ENCODE data around the gene BRINP1.

BRINP1 gene

DNA sequence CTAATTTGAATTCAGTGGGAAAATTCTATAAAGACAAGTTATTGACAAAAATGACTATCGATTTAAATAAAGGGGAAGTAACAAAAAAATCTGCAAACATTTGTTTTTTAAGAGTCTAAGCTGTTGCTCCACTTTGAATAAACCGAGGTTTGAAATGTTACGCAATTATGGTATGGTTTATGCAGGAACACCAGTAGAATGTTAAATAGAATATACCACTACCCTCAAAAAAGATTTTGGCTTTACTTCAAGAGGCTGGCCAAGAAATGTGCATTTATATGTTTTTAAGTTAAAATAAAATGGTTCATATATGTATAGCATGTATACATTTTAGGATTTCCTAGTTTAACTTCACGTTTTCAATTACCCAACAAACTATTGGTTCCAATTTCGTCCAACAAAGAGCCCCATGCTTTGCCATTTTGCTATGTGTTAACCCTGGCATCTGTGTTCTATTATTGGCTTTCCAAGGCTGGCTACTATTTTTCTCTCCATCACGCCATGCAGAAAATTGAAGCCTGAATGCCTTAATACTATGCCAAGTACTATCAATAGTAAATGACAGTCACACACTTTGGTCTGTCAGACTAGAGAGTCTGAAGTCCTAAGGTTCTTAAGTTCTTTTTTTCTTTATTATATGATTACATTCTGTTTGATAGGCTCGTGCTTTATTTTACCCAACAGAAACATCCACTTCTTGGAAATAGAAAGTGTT is 171.2 kb downstream of the BRINP1 start:
- H3K27ac ChIP-seq: no peak overlapping the region
- TF ChIP-seq CTCF (conservative IDR thresholded peaks at IDR 0.05): no peak

GRCh38 chr9:119195521-119195920 is 173.7 kb downstream of the BRINP1 start:
- no peak overlapping the region for H3K27ac ChIP-seq
- no peak for TF ChIP-seq CTCF (conservative IDR thresholded peaks at IDR 0.05)

- no peak for TF ChIP-seq CTCF (conservative IDR thresholded peaks at IDR 0.05)
- no peak overlapping the region for H3K27ac ChIP-seq
Observed at GRCh38 chr9:119185298-119185697, 183.9 kb downstream of the BRINP1 start.

DNA sequence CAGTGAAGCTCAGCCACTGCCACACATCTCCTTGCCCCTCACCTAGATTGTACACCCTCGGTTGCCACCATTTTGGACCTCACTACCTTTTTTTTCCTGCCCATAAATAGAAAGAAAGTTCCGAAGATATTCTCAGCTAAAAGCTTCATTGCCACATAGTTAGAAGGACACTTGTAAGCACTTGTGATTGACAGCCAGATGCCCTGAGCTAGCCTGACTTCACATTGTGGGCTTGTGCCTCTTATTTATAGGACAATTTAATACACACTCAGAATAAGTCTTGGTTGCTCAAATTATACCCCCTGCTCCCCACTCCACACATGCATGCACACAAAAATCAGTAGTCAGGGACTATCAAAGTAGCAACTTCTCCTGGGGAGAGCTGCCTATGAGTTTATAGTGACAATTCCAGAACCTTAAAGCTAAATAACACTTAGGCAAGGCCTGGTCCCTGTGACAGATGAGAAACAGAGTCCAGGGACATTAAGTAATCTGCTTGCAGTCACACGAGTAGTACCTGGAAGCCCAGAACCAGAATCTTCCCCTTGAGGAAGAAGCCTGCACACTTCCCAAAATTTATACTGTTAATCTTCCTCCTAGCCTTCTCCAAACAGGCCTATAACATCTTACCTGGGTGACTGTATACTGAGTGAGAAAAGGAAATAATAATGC is 184.8 kb downstream of the BRINP1 start:
- no peak overlapping the region for H3K27ac ChIP-seq
- no peak for TF ChIP-seq CTCF (conservative IDR thresholded peaks at IDR 0.05)

DNA sequence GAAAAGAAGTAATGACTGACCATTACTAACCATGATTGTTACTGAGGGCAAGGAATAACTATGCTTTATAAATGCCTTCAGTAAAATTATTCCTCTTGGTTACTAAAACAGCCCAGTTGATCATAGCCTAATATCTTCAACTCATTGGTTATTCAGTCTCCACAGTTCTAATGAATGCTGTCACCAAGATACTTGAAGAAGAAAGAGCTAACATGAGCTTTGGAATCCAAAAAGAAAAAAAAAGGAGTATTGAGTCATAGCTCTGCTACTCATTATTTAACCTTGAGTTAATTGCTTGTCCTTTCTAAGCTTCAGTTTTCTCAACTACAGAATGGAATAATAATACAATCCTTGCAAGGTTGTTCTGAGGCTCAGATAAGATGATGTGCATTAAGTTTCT is 187.7 kb downstream of the BRINP1 start:
- TF ChIP-seq CTCF (conservative IDR thresholded peaks at IDR 0.05): no peak
- H3K27ac ChIP-seq: no peak overlapping the region

DNA sequence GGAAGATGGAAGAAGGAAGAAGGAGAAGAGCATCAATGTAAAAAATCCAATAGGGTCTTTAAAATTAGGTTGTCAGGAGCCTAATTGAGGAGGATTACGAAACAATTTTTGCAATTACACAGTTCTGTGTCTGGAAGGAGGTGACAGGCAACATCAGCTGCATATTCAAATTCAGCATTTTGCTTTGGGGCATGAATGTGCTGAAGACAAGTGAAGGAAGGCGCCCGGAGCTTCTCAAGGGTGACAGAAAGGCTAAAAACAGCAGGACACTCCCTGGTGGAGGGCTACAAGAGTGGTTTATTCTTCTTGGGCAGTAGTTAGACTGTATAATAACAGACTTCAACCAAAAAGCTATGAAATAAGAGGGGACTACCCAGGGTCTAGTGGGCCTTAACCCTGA is 188.3 kb downstream of the BRINP1 start:
- no peak overlapping the region for H3K27ac ChIP-seq
- no peak for TF ChIP-seq CTCF (conservative IDR thresholded peaks at IDR 0.05)

- no peak overlapping the region for H3K27ac ChIP-seq
- no peak for TF ChIP-seq CTCF (conservative IDR thresholded peaks at IDR 0.05)
Observed at GRCh38 chr9:119179701-119180100, 189.5 kb downstream of the BRINP1 start.
